Nephron progenitor cell (in vitro differentiated cells): Measurements from ENCODE around the gene SIPA1L3.

Source experiments
- DNase-seq: peaks from one replicate; pipeline ENCODE4 v3.0.0; 2021
- H3K27ac Mint-ChIP-seq: 2 replicates; pipeline ENCODE4 v1.8.0; 2021; ENCODE audit warnings: mild to moderate bottlenecking, moderate library complexity, mixed read lengths
- H3K27me3 Mint-ChIP-seq: 2 replicates; pipeline ENCODE4 v1.8.0; 2021; ENCODE audit warnings: mild to moderate bottlenecking, low read depth, mixed read lengths; ENCODE audit not compliant: poor library complexity
- H3K36me3 Mint-ChIP-seq: 2 replicates; pipeline ENCODE4 v1.8.0; 2021; ENCODE audit warnings: low read depth, mixed read lengths
- H3K4me1 Mint-ChIP-seq: 2 replicates; pipeline ENCODE4 v1.8.0; 2021; ENCODE audit warnings: mixed read lengths
- H3K4me3 Mint-ChIP-seq: 2 replicates; pipeline ENCODE4 v1.8.0; 2021; ENCODE audit warnings: mild to moderate bottlenecking, moderate library complexity, mixed read lengths
- H3K9me3 Mint-ChIP-seq: 2 replicates; pipeline ENCODE4 v1.8.0; 2021; ENCODE audit warnings: mild to moderate bottlenecking, moderate library complexity, mixed read lengths
- TF ChIP-seq, protein P1 (sequence below): fragments of 200-600 bp; sonication (generic); IDR thresholded peaks from 2 replicates; pipeline ENCODE4 v1.5.0; 2021; ENCODE audit warnings: antibody characterized with exemption

Gene SIPA1L3

DNA sequence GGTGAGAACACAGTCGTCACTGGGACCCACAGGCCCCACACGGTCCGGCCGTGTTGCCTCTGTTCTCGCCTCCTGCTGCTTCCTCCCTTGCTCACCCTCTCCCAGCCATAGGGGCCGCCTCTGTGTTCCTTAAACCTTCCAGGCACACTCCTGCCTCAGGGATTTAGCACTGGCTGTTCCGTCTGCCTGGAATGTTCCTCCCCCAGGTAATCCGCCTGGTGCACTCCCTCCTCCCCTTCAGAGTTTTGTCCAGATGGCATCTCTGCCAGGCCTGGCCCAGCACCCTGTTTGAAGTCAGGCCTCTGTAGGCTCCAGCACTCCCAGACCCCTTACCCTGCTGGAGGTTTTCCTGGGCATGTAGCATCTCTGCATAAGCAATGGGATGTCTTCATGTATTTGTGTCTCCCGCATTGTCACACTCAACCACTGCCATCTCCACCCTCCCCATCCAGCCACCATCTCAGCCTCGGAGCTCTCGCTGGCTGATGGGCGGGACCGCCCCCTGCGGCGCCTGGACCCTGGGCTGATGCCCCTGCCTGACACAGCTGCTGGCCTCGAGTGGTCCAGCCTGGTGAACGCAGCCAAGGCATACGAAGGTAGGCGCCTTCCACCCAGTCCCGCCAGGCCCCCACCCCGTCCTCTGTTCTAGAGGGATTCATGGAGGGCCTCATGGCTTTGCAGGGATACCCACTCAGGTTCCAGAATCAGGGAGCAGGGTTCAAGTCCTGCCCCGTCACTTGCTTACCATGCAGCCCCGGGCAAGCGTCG, 291.1 kb downstream of the SIPA1L3 start:
- H3K4me1 Mint-ChIP-seq: peaks cover 12% of the 10 kb centered on the region
- no peak overlapping the region for H3K27ac Mint-ChIP-seq
- no peak for DNase-seq
- TF ChIP-seq, protein P1, sequence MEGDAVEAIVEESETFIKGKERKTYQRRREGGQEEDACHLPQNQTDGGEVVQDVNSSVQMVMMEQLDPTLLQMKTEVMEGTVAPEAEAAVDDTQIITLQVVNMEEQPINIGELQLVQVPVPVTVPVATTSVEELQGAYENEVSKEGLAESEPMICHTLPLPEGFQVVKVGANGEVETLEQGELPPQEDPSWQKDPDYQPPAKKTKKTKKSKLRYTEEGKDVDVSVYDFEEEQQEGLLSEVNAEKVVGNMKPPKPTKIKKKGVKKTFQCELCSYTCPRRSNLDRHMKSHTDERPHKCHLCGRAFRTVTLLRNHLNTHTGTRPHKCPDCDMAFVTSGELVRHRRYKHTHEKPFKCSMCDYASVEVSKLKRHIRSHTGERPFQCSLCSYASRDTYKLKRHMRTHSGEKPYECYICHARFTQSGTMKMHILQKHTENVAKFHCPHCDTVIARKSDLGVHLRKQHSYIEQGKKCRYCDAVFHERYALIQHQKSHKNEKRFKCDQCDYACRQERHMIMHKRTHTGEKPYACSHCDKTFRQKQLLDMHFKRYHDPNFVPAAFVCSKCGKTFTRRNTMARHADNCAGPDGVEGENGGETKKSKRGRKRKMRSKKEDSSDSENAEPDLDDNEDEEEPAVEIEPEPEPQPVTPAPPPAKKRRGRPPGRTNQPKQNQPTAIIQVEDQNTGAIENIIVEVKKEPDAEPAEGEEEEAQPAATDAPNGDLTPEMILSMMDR: no peak
- peaks cover 4% of the 10 kb centered on the region for H3K27me3 Mint-ChIP-seq
- H3K9me3 Mint-ChIP-seq: no peaks in the 10 kb centered on the region
- H3K36me3 Mint-ChIP-seq: peaks cover 28% of the 10 kb centered on the region
- H3K4me3 Mint-ChIP-seq: no peak overlapping the region

DNA sequence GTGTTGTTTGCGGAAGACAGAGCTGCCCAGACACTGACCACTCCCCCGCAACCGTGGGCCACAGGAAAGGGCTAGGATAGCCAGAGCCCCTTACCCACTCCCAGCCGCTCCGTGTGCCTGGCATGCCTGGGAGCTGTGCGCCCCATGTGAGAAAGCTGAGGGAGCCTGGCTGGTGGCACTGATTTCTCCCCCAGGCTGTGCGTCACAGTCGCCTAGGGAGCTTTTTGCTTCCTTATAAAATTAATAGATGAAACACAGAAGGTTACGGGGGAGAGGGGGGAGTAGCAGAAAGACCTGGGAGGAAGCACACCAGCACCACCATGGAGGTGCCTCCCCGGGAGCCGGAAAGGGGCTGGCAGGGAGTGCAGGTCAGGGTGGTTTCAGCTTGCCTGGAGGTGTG, 292.3 kb downstream of the SIPA1L3 start:
- DNase-seq: no peak
- H3K4me1 Mint-ChIP-seq: peaks cover 16% of the 10 kb centered on the region
- H3K36me3 Mint-ChIP-seq: peaks cover 32% of the 10 kb centered on the region
- no peak overlapping the region for H3K27ac Mint-ChIP-seq
- H3K9me3 Mint-ChIP-seq: no peaks in the 10 kb centered on the region
- TF ChIP-seq, protein P1: no peak
- no peak overlapping the region for H3K4me3 Mint-ChIP-seq
- peaks cover 4% of the 10 kb centered on the region for H3K27me3 Mint-ChIP-seq

DNA sequence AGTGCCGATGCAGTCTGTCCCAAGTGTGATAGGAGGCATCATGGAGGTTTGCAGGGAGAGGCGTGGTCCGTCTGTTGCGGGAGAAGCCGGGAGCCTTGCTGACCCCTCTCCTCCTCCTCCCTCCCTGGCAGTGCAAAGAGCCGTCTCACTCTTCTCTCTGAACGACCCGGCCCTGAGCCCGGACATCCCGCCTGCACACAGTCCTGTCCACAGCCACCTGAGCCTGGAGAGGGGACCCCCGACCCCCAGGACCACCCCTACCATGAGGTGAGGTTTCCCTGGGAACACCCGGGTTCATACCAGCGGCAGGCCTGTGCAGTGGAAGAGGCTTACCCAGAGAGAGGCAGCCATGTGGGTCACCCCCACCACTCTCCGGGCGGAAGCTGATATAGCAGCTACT, 294.7 kb downstream of the SIPA1L3 start:
- no peak overlapping the region for H3K4me3 Mint-ChIP-seq
- peak overlapping the region; percentile 77 for H3K27ac Mint-ChIP-seq
- peaks cover 4% of the 10 kb centered on the region for H3K27me3 Mint-ChIP-seq

DNA sequence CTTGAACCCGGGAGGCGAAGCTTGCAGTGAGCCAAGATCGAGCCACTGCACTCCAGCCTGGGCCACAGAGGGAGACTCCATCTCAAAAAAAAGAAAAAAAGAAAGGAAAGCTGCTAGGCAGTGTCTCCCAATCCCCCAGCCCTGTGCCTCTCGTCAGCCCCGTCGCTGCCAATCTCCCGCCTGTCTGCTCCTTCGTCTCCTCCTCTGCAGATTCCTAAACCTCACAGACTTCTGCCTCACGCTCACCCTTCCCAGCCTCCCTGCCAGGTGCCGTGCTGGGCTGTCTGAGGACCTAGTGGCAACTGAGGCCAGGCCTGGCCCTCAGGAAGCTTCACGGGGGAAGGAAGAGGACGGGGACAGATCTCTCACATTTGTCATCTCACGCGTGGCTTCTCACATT, 295.5 kb downstream of the SIPA1L3 start:
- H3K36me3 Mint-ChIP-seq: peaks cover 30% of the 10 kb centered on the region
- TF ChIP-seq, protein P1: no peak
- H3K9me3 Mint-ChIP-seq: no peaks in the 10 kb centered on the region
- H3K4me3 Mint-ChIP-seq: no peak overlapping the region
- peaks cover 32% of the 10 kb centered on the region for H3K4me1 Mint-ChIP-seq
- no peak overlapping the region for H3K27ac Mint-ChIP-seq
- H3K27me3 Mint-ChIP-seq: peaks cover 4% of the 10 kb centered on the region
- DNase-seq: no peak

More for the DNA sequence above, 294.7 kb downstream of the SIPA1L3 start:
- TF ChIP-seq, protein P1: no peak
- H3K9me3 Mint-ChIP-seq: no peaks in the 10 kb centered on the region
- DNase-seq: no peak
- H3K4me1 Mint-ChIP-seq: peaks cover 24% of the 10 kb centered on the region
- peaks cover 30% of the 10 kb centered on the region for H3K36me3 Mint-ChIP-seq

DNA sequence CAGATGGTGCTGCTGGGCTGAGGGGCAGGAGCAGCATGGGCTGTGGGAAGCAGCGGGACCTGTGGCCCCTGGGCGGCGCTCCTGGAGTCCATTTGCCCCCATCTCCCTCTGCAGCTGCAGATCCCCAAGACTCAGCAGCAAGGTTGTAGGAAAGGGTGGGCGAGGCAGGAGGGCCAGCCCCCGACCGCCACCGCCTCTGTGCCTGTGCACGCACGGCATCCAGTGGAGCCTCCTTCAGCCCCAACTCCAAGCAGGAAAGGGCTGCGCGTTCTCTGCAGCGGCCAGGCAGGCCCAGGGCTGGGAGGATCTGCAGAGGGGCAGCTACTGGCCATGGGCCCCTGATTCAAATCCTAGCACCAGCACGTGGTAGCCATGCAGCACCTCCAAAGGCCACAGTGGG, 296.2 kb downstream of the SIPA1L3 start:
- H3K4me1 Mint-ChIP-seq: peaks cover 38% of the 10 kb centered on the region
- no peaks in the 10 kb centered on the region for H3K9me3 Mint-ChIP-seq
- H3K27ac Mint-ChIP-seq: no peak overlapping the region
- peaks cover 4% of the 10 kb centered on the region for H3K27me3 Mint-ChIP-seq
- DNase-seq: no peak
- H3K36me3 Mint-ChIP-seq: peaks cover 30% of the 10 kb centered on the region
- TF ChIP-seq, protein P1: no peak
- H3K4me3 Mint-ChIP-seq: no peak overlapping the region

DNA sequence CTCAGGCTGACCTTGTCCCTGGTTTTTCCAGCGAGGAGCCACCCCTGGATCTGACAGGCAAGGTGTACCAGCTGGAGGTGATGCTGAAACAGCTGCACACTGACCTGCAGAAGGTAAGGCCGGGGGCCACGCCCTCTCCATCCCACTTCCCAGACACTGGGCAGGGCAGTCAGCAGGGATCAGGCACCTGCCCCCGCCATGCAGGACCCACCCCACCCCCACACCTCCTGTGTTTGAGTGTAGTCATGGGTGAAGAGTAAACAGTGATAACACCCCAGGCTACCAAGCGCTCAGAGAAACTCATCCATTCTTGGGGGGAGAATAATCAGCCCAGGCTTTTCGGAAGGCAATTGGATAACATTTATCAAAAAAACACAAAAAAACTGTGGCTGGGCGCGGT, 297.1 kb downstream of the SIPA1L3 start:
- no peak for DNase-seq
- Mint-ChIP-seq H3K4me1 (peaks cover 43% of the 10 kb centered on the region), H3K36me3 (peaks cover 30% of the 10 kb centered on the region), H3K9me3 (no peaks in the 10 kb centered on the region), H3K27ac (no peak overlapping the region), H3K27me3 (peaks cover 4% of the 10 kb centered on the region), H3K4me3 (no peak overlapping the region)
- TF ChIP-seq, protein P1: no peak
